Duodenal mucosa (tissue), 2 donors: ENCODE data around the gene RFX2.
A peak's percentile ranks its signal among the peaks of the same experiment; 100 is the strongest.

Experiments
- H3K27ac ChIP-seq: one replicate; pipeline ENCODE4 v1.7.0; 2013; ENCODE audit warnings: low read depth, low read length
- H3K27me3 ChIP-seq, 2 donors: one replicate each; pipeline ENCODE4 v1.7.0; 2013; ENCODE audit warnings: low read length in 2 of 2, control low read depth in 1 of 2; ENCODE audit not compliant: insufficient read depth in 2 of 2, control insufficient read depth in 1 of 2
- H3K36me3 ChIP-seq, 2 donors: one replicate each; pipeline ENCODE4 v1.7.0; 2013; ENCODE audit warnings: low read length in 2 of 2, control low read depth in 1 of 2; ENCODE audit not compliant: insufficient read depth in 2 of 2, control insufficient read depth in 1 of 2
- H3K4me1 ChIP-seq, 2 donors: one replicate each; pipeline ENCODE4 v1.7.0; 2013; ENCODE audit warnings: low read length in 2 of 2, control low read depth in 1 of 2; ENCODE audit not compliant: insufficient read depth in 2 of 2, control insufficient read depth in 1 of 2
- H3K4me3 ChIP-seq, 2 donors: one replicate each; pipeline ENCODE4 v1.7.0; 2013; ENCODE audit warnings: low read length in 2 of 2, low read depth in 1 of 2
- H3K9ac ChIP-seq, 2 donors: one replicate each; pipeline ENCODE4 v1.7.0; 2013; ENCODE audit warnings: low read length in 2 of 2, low read depth in 1 of 2
- H3K9me3 ChIP-seq, 2 donors: one replicate each; pipeline ENCODE4 v1.7.0; 2013; ENCODE audit warnings: low read length in 2 of 2, control low read depth in 1 of 2; ENCODE audit not compliant: control insufficient read depth in 1 of 2

Gene RFX2

DNA sequence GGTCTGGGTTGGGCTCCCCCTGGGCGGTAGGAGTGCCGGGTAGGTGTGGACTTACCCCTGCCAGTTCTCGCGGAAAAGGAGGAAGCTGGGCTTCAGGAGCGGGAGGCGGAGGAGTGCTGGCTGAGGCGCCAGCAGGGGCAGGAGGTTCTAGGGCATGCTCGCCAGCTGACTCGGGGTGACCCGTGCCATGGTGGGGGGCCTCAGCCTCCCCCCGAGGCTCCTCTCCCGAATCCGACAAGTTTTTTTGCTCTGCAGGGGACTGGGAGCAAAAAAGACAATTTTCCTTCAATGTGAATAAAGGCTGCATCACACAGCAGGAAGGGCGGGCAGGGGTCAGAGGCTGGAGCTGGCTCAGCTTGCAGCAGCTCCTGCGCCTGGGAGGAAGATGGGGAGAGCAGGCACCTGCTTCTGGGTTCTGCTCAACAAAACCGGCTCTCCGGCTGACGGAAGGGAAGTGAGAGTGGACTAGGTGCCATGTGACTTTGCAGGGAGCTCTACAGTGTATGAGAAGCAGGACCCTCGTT lies 158.9 kb downstream of the RFX2 start:
- Histone ChIP-seq H3K27ac (no peak overlapping the region), H3K4me1 (peaks cover 67 to 69% of the 10 kb centered on the region in 2 donors), H3K9ac (no peak overlapping the region), H3K9me3 (no peaks in the 10 kb centered on the region), H3K4me3 (no peak overlapping the region), H3K27me3 (no peaks in the 10 kb centered on the region), H3K36me3 (peaks cover 4 to 18% of the 10 kb centered on the region in 2 donors)

DNA sequence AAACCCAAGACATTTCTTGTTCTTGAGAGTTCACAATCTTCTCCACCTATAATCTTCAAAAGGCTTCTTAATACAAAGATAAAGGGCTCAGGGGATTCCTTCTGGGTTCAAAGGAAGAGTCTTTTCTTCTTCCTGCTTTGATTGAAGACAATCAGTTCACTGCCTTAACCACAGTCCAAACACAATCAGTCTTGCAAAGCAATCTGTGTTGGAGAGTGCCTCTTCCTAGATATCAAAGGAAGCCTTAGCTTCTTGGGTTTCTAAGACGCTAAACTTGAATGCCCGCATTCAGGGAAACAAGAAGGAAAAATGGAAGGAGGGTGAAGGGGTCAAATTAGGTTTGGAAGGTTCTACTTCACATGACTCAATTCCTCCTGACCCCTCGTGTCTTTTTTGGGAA lies 159.6 kb downstream of the RFX2 start:
- Histone ChIP-seq H3K27ac (no peak overlapping the region), H3K4me3 (no peak overlapping the region), H3K4me1 (peaks cover 67 to 70% of the 10 kb centered on the region in 2 donors), H3K27me3 (no peaks in the 10 kb centered on the region), H3K9ac (no peak overlapping the region), H3K9me3 (no peaks in the 10 kb centered on the region), H3K36me3 (peaks cover 4 to 19% of the 10 kb centered on the region in 2 donors)

DNA sequence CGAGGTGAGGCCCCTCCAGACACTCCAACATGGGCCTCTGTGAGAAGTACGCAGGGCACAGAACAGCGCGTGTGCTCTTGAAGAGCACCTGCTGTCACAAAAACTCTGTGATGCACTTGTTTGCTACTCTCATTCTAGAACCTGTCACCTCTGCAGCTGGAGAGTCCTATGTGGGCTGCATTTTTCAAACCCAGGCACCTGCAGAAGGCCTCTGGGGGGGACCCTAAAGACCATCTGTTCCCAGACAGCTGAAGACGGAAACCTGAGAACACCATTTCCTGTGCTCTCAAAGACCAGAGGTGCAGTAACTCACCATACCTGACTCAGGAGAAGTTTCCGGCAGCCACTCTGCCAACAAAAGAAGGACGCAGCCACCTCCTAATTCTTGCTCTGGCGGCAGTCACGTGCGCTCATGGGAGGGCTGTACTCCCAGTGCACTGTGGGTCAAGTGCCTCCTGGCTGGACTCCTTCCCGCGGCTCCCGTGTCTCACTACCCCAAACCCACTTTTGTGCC lies 160.5 kb downstream of the RFX2 start:
- peaks cover 4 to 26% of the 10 kb centered on the region in 2 donors for H3K36me3 ChIP-seq
- H3K9me3 ChIP-seq: no peaks in the 10 kb centered on the region
- H3K27ac ChIP-seq: no peak overlapping the region
- no peaks in the 10 kb centered on the region for H3K27me3 ChIP-seq
- H3K4me3 ChIP-seq: no peak overlapping the region
- H3K4me1 ChIP-seq: peaks cover 63 to 66% of the 10 kb centered on the region in 2 donors
- H3K9ac ChIP-seq: no peak overlapping the region

DNA sequence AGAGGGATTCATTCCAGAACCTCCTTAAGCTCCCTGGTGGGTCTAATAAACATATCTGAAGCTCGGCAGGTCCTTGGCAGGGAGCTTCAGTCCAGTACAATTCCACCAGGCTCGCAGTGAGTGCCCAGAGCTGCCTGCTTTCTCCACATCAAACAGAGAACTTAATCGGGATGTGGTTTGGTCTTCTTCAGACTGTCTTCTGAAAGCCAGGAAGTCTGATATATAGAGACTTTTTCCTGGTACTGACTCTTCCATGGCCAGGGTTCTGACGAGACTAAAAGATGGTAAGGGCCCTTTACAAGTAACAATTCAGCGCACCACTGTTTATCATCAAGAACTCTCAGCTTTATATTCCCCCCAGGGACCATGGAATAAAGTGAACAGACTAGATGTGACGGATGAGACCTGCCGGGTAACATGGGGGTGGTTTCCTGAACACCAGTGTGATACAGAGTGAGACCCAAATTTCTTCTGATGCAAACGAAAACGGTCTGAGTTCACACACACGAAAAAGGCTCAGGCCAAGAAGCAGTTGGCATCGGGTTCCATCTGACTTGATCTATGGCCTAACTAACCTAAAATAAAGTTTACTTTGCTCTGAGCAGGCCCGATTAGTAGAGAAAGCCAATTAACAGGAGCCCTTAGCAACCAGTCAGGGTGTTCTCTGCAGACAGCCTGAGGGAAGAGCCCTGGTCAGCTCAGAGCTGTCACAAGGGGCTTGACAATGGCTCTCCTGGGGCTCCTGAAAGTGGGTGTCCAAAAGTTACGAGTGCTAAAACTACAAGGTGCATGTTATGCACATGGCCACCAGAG lies 161.3 kb downstream of the RFX2 start:
- H3K9ac ChIP-seq: no peak overlapping the region

DNA sequence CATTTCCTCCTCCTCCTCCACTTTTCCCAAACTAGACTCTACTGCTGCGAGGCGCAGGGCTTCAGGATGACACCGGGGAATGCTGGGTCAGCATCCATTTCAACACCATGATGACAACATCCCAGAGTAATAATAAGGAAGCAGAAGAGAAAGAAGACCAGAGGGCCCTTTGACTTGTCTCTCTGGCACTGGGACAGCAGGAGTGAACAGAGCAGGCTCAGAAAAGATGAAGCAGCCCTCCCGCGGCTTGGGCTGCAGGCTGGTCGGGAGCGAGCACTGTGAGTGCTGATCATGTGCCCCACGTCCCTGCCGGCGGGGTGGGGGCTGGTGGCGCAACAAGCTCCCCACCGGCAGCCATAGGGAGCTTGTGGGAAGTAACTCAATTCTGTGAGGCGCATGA lies 162.9 kb downstream of the RFX2 start:
- no peaks in the 10 kb centered on the region for H3K9me3 ChIP-seq
- H3K27ac ChIP-seq: no peak overlapping the region
- peaks cover 43 to 46% of the 10 kb centered on the region in 2 donors for H3K4me1 ChIP-seq
- no peak overlapping the region for H3K4me3 ChIP-seq
- H3K27me3 ChIP-seq: no peaks in the 10 kb centered on the region
- H3K36me3 ChIP-seq: peaks cover 8 to 26% of the 10 kb centered on the region in 2 donors
- H3K9ac ChIP-seq: no peak overlapping the region

More for the DNA sequence above, 161.3 kb downstream of the RFX2 start:
- H3K4me1 ChIP-seq: peaks cover 54 to 57% of the 10 kb centered on the region in 2 donors
- peaks cover 4 to 26% of the 10 kb centered on the region in 2 donors for H3K36me3 ChIP-seq
- no peak overlapping the region for H3K4me3 ChIP-seq
- no peaks in the 10 kb centered on the region for H3K9me3 ChIP-seq
- H3K27ac ChIP-seq: no peak overlapping the region
- H3K27me3 ChIP-seq: no peaks in the 10 kb centered on the region

DNA sequence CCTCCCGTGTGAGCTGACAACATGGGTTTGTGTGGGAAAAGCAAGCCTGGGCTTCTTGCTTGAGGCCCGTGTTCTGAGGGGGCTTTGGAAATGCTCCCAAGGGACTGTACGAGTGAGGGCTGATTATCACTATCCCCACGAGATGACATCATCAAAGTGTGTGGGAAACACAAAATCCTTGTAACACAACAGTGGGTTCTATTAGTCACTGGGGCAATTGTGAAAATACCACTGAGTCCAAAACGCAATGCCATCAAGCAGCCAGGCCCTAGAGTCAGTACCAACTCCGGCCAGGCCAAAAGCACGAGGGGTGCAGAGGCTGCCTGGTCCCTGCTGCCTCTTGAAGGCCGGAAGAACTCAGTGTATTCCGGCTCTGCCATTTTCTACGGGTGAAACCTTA lies 166.7 kb downstream of the RFX2 start:
- Histone ChIP-seq H3K36me3 (peaks cover 28 to 36% of the 10 kb centered on the region in 2 donors), H3K9ac (no peak overlapping the region), H3K27ac (peak overlapping the region; percentile 30), H3K9me3 (no peaks in the 10 kb centered on the region), H3K4me1 (peaks cover 10 to 14% of the 10 kb centered on the region in 2 donors), H3K4me3 (no peak overlapping the region), H3K27me3 (no peaks in the 10 kb centered on the region)
